ENCODE measurements around the gene PACSIN2. TPM values are rescaled to one million over a fixed set of nuclear protein-coding genes. Genes with fewer than 3 reads are reported as not detected.
"Not testable (repeated sequence)": the region's sequence is repeated elsewhere in the genome, so short reads cannot be mapped to it uniquely, and the experiment has no call there.

The PACSIN2 gene
- total and polyA plus RNA-seq, 5 experiments from 2014 or later, result 21.9 to 44.9 (median 27.8) TPM

DNA sequence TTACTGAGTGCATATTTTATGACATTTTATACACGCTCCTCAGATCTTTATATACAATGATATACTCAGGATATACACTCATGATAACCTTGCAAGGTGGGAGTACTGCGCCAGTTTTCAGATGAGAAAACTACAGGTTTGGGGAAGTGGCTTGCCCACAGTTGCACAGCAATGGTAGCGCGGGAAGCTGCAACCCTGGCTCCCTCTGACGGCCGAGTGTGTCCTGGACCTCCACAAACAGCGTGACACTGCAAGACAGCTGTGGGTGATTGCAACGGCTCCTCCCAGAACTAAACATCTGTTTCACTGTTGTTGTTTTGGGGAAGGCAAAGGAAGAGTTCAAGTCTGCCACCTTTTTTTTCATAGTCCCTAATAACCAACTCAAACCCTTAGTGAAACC lies 47.0 kb downstream of the PACSIN2 start:
- DNase-seq (peak in 1 of 10 donors; percentile 18), ATAC-seq (no peak)
- Mint-ChIP-seq H3K27me3 (no peaks in the 10 kb centered on the region), H3K36me3 (peaks cover 0 to 46% (median 13%) of the 10 kb centered on the region in 3 donors), H3K27ac (peak overlapping the region in 2 of 10 donors; percentile 7 to 46), H3K9me3 (peaks cover 0 to 3% (median 0%) of the 10 kb centered on the region in 9 donors), H3K4me1 (peaks cover 23 to 47% (median 36%) of the 10 kb centered on the region in 4 donors), H3K4me3 (peak overlapping the region in 1 of 10 donors; percentile 34)
- POLR2A ChIA-PET, result no interaction called here

DNA sequence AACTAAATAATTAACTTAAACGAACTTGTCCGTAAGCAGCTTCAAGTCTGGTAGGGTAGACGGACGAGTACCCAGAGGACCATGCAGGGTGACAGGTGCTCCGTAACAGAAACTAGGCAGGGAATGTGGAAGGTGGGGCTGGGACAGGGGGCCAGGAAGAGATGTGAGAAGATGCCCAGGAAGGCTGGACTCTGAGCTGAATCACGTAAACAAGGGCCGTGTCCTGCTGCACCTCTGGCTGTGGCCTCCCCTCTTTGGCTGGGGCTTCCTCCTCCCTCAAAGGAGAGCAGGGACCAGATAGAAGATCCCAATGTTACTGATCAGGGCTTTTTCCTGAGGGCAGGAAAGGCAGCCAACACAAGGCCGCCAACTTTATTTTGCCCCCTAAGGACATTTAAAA lies 47.9 kb downstream of the PACSIN2 start:
- no peak for DNase-seq
- H3K4me3 Mint-ChIP-seq, result no peak overlapping the region
- no peak for ATAC-seq
- POLR2A ChIA-PET, result no interaction called here
- peak overlapping the region in 2 of 10 donors; percentile 38 to 69 for H3K27ac Mint-ChIP-seq
- peaks cover 25 to 51% (median 41%) of the 10 kb centered on the region in 4 donors for H3K4me1 Mint-ChIP-seq
- no peaks in the 10 kb centered on the region for H3K27me3 Mint-ChIP-seq
- peaks cover 0 to 2% (median 0%) of the 10 kb centered on the region in 9 donors for H3K9me3 Mint-ChIP-seq
- peaks cover 0 to 43% (median 10%) of the 10 kb centered on the region in 3 donors for H3K36me3 Mint-ChIP-seq

DNA sequence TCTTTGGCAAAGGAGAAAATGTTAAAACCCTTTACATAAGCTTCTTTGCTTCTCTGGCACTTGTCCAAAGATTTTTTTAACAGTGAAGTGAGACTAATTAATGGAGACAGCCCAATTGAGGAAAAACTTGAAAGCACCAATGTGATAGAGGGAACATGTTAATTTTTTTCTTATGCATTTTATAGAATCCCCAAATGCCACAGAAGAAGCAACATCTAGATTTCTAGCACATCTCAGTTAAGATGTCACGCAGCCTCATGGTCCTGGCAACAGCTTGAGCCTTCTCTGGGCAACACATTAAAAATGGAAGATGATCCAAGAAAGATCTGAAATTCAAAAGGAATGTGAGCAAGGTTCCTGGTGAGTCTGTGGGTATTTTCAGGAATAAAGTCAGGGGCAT lies 48.5 kb downstream of the PACSIN2 start:
- POLR2A ChIA-PET, result no interaction called here
- Mint-ChIP-seq H3K27ac (peak overlapping the region in 2 of 10 donors; percentile 24 to 51), H3K9me3 (no peaks in the 10 kb centered on the region), H3K4me3 (no peak overlapping the region), H3K4me1 (peaks cover 28 to 56% (median 46%) of the 10 kb centered on the region in 4 donors), H3K27me3 (no peaks in the 10 kb centered on the region), H3K36me3 (peaks cover 0 to 42% (median 8%) of the 10 kb centered on the region in 3 donors)
- no peak for ATAC-seq
- no peak for DNase-seq

DNA sequence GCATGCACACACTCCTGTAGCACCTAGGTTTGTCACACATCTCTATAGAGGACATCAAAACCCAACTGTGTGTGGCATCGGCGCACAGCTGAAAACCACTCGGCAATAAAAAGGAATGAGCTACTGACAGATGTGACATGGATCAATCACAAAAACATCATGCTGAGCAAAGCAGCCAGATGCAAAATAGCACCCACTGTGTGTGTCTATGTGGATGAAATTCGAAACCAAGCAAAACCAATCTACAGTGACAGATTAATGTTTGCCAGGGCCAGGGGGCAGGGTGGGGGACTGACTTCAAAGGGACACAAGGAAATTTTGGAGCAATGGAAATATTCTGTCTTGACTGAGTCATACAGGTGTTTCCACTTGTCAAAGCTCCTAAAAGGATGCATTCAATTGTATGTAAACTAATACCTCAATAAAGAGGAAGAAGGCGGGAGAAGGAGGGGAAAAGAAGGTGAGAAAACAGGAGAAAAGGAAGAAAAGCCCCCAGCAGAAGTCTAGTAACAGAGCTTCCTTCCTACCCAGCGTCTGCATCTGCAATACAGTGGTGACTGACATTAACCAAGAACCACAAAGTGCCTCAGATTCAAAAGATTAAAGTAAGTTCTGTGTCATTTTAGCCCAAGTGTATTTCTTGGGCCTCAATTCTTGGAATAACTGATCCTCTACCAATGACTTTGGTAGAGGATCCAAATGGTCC lies 49.8 kb downstream of the PACSIN2 start:
- H3K27ac Mint-ChIP-seq, result peak overlapping the region in 3 of 10 donors; percentile 11 to 75 (median 53)
- peak overlapping the region in 2 of 10 donors; percentile 38 to 57 for H3K4me3 Mint-ChIP-seq
- H3K4me1 Mint-ChIP-seq, result peaks cover 35 to 68% (median 58%) of the 10 kb centered on the region in 4 donors

DNA sequence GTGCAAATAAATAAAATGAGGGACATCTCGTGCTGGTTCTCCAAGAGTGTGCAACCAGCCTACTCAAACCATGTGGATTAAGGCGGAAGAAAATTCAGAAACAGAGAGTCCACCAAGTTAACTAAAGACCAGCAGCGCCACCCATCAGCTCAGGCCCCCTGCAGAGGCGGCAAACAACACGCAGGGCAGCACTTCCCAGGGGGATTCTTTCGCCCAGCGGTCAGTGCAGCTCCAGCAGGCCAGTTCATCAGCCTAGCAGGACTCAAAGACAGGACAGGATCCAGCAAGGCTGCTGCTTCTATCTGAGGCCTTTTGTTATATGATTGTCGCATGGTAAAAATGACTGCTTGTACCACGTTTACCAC lies 51.7 kb downstream of the PACSIN2 start:
- peak overlapping the region in 3 of 10 donors; percentile 16 to 38 (median 37) for H3K27ac Mint-ChIP-seq
- H3K36me3 Mint-ChIP-seq, result peaks cover 0 to 36% (median 3%) of the 10 kb centered on the region in 3 donors
- no peaks in the 10 kb centered on the region for H3K9me3 Mint-ChIP-seq
- peaks cover 45 to 75% (median 70%) of the 10 kb centered on the region in 4 donors for H3K4me1 Mint-ChIP-seq
- no peak for ATAC-seq
- no peaks in the 10 kb centered on the region for H3K27me3 Mint-ChIP-seq
- POLR2A ChIA-PET, result no interaction called here
- no peak for DNase-seq
- H3K4me3 Mint-ChIP-seq, result no peak overlapping the region

More for the DNA sequence above, 49.8 kb downstream of the PACSIN2 start:
- H3K36me3 Mint-ChIP-seq, result peaks cover 0 to 36% (median 7%) of the 10 kb centered on the region in 3 donors
- no peaks in the 10 kb centered on the region for H3K9me3 Mint-ChIP-seq
- POLR2A ChIA-PET, result interaction anchor here (0.5 to 1.0 kb wide), 2 partner anchors 49 to 1029 kb away, joined by 4 read pairs; no protein-coding TSS in a partner anchor
- DNase-seq, result no peak
- peak; percentile 30 to 49 for ATAC-seq
- H3K27me3 Mint-ChIP-seq, result no peaks in the 10 kb centered on the region

DNA sequence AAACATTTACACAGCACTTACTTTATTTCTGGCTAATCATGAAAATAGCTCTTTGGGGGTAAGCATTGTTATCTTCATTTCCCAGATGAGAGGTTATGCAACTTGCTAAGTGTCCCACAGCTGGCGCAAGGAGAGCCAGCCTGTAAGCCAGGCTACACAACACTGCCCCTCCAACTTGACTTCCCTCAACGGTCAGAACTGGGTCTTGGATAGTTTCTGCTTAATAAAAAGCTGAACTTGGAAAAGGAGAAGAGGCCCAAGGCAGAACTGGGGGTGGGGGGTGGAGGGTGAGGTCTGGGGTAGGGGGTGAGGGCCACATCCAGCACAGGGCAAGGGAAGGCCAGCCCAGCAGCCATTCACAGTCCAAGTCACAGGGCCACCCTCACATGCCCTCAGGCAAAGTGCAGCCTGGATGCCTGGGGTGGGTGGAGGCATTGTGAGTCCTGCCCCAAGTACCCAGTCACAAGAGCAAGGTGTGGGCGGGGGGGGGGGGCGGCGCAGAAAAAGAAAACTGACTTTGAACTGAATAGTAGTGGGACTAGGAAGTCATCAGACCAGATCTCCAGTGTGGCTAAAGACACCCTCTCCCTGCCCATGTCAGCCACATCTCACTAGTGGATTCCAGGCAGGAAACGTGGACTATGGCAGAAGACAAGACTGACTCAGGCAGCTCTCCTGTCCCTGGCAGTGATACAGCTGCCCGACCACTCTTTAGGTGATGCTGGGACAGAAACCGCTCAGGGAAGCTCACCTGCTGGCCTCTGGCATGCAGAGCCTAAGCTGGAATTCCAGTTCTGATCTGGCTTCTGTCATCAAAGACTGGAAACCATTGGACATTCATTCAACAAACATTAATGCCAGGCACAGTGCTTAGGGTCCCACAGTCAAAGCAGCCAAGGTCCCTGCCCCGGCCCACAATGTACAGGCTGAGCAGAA lies 52.4 kb downstream of the PACSIN2 start:
- ATAC-seq, result no peak
- POLR2A ChIA-PET, result interaction anchor here (0.6 kb wide), 1 partner anchor 34 kb away, joined by 4 read pairs; no protein-coding TSS in a partner anchor
- Mint-ChIP-seq H3K9me3 (no peaks in the 10 kb centered on the region), H3K4me1 (peaks cover 44 to 71% (median 69%) of the 10 kb centered on the region in 4 donors), H3K4me3 (peak overlapping the region in 3 of 10 donors; percentile 7 to 35 (median 28)), H3K27me3 (no peaks in the 10 kb centered on the region), H3K36me3 (peaks cover 0 to 31% (median 3%) of the 10 kb centered on the region in 3 donors), H3K27ac (peak overlapping the region in 4 of 10 donors; percentile 44 to 71 (median 57))
- no peak for DNase-seq

DNA sequence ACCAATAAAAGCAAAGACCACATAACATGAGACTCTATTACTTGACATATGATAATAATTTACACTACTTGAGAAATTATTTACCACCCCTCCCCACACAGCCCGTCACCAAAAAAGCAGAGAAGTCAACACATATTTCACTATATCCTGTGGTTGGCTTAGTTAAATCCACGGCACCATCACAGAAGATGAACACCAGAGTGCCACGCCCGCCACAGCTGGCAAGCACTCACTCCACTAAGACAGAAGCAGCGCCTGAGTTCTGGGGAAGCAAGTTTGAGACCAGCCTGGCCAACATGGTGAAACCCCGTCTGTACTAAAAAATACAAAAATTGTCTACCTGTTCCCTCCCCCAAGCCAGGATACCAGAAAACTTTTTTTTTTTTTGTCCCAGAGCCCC lies 53.1 kb downstream of the PACSIN2 start:
- peak overlapping the region in 2 of 10 donors; percentile 27 to 47 for H3K4me3 Mint-ChIP-seq
- peaks cover 44 to 72% (median 68%) of the 10 kb centered on the region in 4 donors for H3K4me1 Mint-ChIP-seq
- no peaks in the 10 kb centered on the region for H3K9me3 Mint-ChIP-seq
- POLR2A ChIA-PET, result interaction anchor here (0.6 kb wide), 1 partner anchor 35 kb away, joined by 4 read pairs; no protein-coding TSS in a partner anchor
- H3K36me3 Mint-ChIP-seq, result peaks cover 0 to 27% (median 3%) of the 10 kb centered on the region in 3 donors
- ATAC-seq (peak in 1 of 2 donors; percentile 39), DNase-seq (peak in 1 of 10 donors; percentile 7)
- peak overlapping the region in 8 of 10 donors; percentile 25 to 81 (median 48) for H3K27ac Mint-ChIP-seq
- H3K27me3 Mint-ChIP-seq, result no peaks in the 10 kb centered on the region

DNA sequence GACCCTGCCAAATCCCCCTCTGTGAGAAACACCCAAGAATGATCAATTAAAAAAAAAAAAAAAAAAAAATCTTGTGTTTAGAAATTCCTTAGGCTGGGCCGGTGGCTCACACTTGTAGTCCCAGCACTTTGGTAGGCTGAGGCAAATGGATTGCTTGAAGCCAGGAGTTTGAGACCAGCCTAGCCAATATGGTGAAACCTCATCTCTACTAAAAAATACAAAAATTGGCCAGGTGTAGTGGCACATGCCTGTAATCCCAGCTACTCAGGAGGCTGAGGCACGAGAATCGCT lies 53.6 kb downstream of the PACSIN2 start:
- Mint-ChIP-seq H3K36me3 (peaks cover 0 to 23% (median 3%) of the 10 kb centered on the region in 3 donors), H3K27ac (peak overlapping the region in 5 of 10 donors; percentile 30 to 71 (median 54)), H3K4me1 (peaks cover 47 to 69% (median 65%) of the 10 kb centered on the region in 4 donors)
- H3K4me3 Mint-ChIP-seq, H3K9me3 Mint-ChIP-seq, DNase-seq, ATAC-seq, H3K27me3 Mint-ChIP-seq, POLR2A ChIA-PET: not testable (repeated sequence)

DNA sequence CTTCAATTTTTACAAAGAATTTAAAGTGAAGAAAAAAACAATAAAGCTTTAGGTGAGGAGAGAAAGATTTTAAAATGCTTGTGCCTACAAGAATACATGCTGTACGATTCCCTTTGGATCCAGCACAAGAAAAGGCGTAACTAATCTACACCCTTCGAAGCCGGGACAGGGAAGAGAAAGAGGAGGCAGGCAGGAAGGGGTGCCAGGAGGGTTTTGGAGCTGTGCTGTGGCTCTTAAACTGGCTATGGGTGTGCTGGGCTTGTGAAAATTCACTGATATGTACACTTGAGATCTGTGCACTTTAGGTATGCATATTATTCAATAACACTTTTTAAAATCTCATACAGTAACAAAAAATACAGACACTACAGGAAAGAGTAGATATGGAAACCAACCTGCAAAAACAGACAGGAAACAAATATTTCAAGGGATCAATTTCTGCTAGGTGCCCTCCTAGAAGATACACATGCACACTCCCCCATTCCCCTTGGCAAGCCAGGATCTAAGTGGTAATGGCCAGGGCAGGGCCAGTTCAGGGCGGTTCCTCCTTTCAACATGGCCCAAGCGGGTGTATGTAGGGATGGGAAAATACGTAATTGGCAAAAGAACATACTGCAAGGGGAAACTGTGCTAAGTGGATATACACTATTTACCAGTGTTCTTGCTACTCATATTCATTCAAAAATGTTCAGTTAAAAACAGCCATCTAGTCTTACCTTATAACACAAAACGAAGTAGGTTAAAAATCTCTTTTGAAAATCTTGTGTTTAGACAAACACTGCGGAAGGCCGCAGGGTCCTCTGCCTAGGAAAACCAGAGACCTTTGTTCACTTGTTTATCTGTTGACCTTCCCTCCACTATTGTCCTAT lies 54.2 kb downstream of the PACSIN2 start:
- H3K4me3 Mint-ChIP-seq, result peak overlapping the region in 3 of 10 donors; percentile 51 to 68 (median 58)
- peak overlapping the region in 8 of 10 donors; percentile 5 to 70 (median 21) for H3K27ac Mint-ChIP-seq
- H3K4me1 Mint-ChIP-seq, result peaks cover 45 to 72% (median 62%) of the 10 kb centered on the region in 4 donors
- H3K36me3 Mint-ChIP-seq, result peaks cover 0 to 21% (median 3%) of the 10 kb centered on the region in 3 donors
- ATAC-seq (no peak), DNase-seq (no peak)
- no peaks in the 10 kb centered on the region for H3K27me3 Mint-ChIP-seq
- POLR2A ChIA-PET, result no interaction called here
- H3K9me3 Mint-ChIP-seq, result no peaks in the 10 kb centered on the region

DNA sequence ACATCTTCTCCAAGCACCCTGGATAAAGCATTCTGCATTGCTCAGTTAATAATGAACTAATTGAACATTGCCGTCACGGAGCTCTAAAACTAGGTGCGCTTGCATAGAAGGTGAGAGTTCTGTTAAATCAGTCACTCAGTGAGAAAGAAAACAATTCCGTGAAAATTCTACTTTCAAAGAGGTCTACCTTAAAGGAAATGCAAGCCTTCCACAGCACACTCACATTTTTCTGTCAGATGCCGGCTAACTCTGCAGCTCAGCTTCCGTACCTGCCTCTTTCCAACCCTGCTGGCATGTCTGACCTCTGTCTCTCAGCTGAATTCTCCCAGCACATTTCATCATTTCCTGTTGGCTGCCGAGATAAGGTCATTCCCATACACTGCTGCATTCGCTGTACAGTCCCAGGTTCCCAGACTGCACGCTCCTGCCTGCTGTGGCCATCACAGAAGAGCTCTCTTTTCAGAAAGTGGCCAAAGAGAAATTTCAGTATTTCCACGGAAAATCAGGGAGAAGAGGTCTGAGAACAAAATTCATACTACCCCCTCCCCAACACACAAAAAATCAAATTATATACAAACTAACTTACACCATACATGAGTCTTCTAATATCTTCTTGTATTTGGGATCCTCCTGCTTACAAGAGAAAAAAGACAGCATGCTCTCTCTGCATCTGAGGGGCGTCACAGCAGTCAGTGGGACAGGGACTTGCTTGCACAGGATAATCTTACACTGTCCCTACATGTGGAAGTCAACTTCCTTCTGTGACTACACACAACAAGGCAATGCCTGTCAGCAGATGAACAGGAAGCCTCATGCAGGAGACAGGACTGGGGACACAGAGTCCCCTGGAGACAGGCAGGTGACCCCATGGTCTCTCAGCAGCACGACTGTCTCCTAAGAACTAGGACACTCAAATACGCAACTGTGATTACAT lies 55.1 kb downstream of the PACSIN2 start:
- POLR2A ChIA-PET, result no interaction called here
- H3K4me1 Mint-ChIP-seq, result peaks cover 47 to 67% (median 58%) of the 10 kb centered on the region in 4 donors

DNA sequence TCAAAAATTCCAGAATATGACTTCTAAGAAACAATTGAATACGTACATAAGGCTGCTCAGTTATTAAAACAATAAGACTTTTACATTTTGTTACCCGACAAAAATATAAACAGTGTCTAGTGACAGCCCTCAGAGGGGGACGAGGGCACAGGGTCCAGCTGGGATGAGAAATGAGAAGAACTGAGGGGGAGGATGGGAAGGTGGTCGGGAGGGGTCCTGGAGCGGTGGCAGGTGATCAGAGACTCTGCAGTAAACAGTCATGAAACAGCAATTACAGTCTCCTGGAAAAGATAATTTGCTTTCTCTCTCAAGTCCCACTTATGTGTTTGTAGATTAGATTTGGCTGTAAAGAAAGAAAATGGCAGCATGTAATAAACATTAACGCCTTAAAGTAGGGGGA lies 56.0 kb downstream of the PACSIN2 start:
- POLR2A ChIA-PET, result no interaction called here
- ATAC-seq, result no peak
- peaks cover 46 to 65% (median 56%) of the 10 kb centered on the region in 4 donors for H3K4me1 Mint-ChIP-seq
- H3K27ac Mint-ChIP-seq, result peak overlapping the region in 5 of 10 donors; percentile 21 to 82 (median 81)
- DNase-seq, result no peak
- H3K9me3 Mint-ChIP-seq, result no peaks in the 10 kb centered on the region
- peaks cover 0 to 15% (median 0%) of the 10 kb centered on the region in 3 donors for H3K36me3 Mint-ChIP-seq
- H3K27me3 Mint-ChIP-seq, result no peaks in the 10 kb centered on the region
- peak overlapping the region in 2 of 10 donors; percentile 20 to 33 for H3K4me3 Mint-ChIP-seq

More for the DNA sequence above, 55.1 kb downstream of the PACSIN2 start:
- H3K4me3 Mint-ChIP-seq, result peak overlapping the region; percentile 7 to 78 (median 54)
- H3K27me3 Mint-ChIP-seq, result no peaks in the 10 kb centered on the region
- H3K36me3 Mint-ChIP-seq, result peaks cover 0 to 21% (median 3%) of the 10 kb centered on the region in 3 donors
- H3K27ac Mint-ChIP-seq, result peak overlapping the region in 8 of 10 donors; percentile 8 to 75 (median 39)
- ATAC-seq (peak in 1 of 2 donors; percentile 40), DNase-seq (peak in 1 of 10 donors; percentile 5)
- no peaks in the 10 kb centered on the region for H3K9me3 Mint-ChIP-seq
